ENCODE data around the gene TMEM184B. TPM values are rescaled to one million over a fixed set of nuclear protein-coding genes. Genes with fewer than 3 reads are reported as not detected.

TMEM184B gene
- total RNA-seq, 1 donor from 2014 or later = 26.5 TPM

GRCh38 chr22:38189104-38189503 lies 83.7 kb downstream of the TMEM184B start:
- Histone ChIP-seq H3K27ac (no peak overlapping the region), H3K79me2 (ENCODE audit: low read depth) (no peaks in the 10 kb centered on the region), H3K9me3 (ENCODE audit: low read depth) (no peaks in the 10 kb centered on the region), H3K4me3 (no peak overlapping the region), H3F3A (ENCODE audit: low read depth) (no peaks in the 10 kb centered on the region), H3K36me3 (no peaks in the 10 kb centered on the region), H4K20me1 (ENCODE audit: low read depth) (no peaks in the 10 kb centered on the region), H3K27me3 (no peaks in the 10 kb centered on the region), H3K9ac (no peak overlapping the region), H3K4me2 (no peak overlapping the region), H2AFZ (replicated peaks) (no peak overlapping the region), H3K4me1 (peaks cover 6% of the 10 kb centered on the region)
- Mint-ChIP-seq H3K9me3 (no peaks in the 10 kb centered on the region), H3K4me3 (no peak overlapping the region), H3K27me3 (ENCODE audit: insufficient read depth, low read depth) (peaks cover 4% of the 10 kb centered on the region), H3K4me1 (peaks cover 18% of the 10 kb centered on the region), H3K27ac (no peak overlapping the region), H3K36me3 (no peaks in the 10 kb centered on the region)
- DNase-seq (ENCODE audit: low spot score) = no peak
- TF ChIP-seq EZH2 (IDR thresholded peaks at IDR 0.05) (no peak), EZH2phosphoT487 (IDR thresholded peaks at IDR 0.05) (no peak)
- TF ChIP-seq, protein P1, sequence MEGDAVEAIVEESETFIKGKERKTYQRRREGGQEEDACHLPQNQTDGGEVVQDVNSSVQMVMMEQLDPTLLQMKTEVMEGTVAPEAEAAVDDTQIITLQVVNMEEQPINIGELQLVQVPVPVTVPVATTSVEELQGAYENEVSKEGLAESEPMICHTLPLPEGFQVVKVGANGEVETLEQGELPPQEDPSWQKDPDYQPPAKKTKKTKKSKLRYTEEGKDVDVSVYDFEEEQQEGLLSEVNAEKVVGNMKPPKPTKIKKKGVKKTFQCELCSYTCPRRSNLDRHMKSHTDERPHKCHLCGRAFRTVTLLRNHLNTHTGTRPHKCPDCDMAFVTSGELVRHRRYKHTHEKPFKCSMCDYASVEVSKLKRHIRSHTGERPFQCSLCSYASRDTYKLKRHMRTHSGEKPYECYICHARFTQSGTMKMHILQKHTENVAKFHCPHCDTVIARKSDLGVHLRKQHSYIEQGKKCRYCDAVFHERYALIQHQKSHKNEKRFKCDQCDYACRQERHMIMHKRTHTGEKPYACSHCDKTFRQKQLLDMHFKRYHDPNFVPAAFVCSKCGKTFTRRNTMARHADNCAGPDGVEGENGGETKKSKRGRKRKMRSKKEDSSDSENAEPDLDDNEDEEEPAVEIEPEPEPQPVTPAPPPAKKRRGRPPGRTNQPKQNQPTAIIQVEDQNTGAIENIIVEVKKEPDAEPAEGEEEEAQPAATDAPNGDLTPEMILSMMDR (IDR thresholded peaks at IDR 0.05) = no peak

DNA sequence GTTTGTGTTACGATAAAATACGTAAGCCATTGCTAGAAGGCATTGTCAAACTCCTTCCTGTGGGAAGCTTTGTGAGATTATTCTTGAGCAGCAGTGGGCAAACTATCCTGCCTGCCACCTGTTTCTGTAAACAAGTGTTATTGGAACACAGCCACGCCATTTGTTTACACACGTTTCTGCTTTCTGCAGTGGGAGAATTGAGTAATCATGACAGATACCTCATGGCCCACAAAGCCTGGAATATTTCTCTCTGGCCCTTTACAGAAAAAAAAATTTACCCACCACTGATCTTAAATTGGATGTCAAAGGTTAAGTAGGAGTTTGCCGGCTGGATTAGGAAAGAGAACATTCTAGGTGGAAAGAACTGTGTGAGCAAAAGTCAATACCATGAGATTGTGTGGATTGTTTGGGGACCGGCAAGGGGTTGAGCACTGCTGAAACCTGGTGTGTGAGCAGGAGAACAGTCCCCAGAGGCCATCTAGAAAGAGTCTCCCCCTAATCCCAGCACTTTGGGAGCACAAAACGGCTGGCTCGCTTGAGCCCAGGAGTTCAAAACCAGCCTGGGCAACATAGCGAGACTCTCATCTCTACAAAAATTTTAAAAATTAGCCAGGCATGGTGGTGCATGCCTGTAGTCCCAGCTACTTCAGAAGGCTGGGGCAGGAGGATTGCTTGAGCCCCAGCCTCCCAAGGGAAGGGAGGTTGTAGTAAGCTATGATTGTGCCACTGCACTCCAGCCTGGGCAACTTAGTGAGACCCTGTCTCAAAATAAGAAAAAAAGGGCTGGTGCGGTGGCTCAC lies 85.2 kb downstream of the TMEM184B start:
- Histone ChIP-seq H3K27ac (no peak overlapping the region), H3K36me3 (no peaks in the 10 kb centered on the region), H3K27me3 (no peaks in the 10 kb centered on the region), H3K9me3 (ENCODE audit: low read depth) (no peaks in the 10 kb centered on the region), H3K4me2 (no peak overlapping the region), H3F3A (ENCODE audit: low read depth) (no peaks in the 10 kb centered on the region), H3K9ac (no peak overlapping the region), H3K4me3 (no peak overlapping the region), H2AFZ (replicated peaks) (no peak overlapping the region), H3K79me2 (ENCODE audit: low read depth) (no peaks in the 10 kb centered on the region), H3K4me1 (peaks cover 6% of the 10 kb centered on the region), H4K20me1 (ENCODE audit: low read depth) (no peaks in the 10 kb centered on the region)
- H3K27me3 Mint-ChIP-seq (ENCODE audit: insufficient read depth, low read depth) = peaks cover 4% of the 10 kb centered on the region
- H3K9me3 Mint-ChIP-seq = no peaks in the 10 kb centered on the region
- DNase-seq (ENCODE audit: low spot score) = no peak
- H3K36me3 Mint-ChIP-seq = no peaks in the 10 kb centered on the region
- H3K4me3 Mint-ChIP-seq = no peak overlapping the region
- no peak overlapping the region for H3K27ac Mint-ChIP-seq
- peaks cover 18% of the 10 kb centered on the region for H3K4me1 Mint-ChIP-seq
- TF ChIP-seq EZH2phosphoT487 (IDR thresholded peaks at IDR 0.05) (no peak), EZH2 (IDR thresholded peaks at IDR 0.05) (no peak)
- TF ChIP-seq, protein P1 (IDR thresholded peaks at IDR 0.05) = no peak

DNA sequence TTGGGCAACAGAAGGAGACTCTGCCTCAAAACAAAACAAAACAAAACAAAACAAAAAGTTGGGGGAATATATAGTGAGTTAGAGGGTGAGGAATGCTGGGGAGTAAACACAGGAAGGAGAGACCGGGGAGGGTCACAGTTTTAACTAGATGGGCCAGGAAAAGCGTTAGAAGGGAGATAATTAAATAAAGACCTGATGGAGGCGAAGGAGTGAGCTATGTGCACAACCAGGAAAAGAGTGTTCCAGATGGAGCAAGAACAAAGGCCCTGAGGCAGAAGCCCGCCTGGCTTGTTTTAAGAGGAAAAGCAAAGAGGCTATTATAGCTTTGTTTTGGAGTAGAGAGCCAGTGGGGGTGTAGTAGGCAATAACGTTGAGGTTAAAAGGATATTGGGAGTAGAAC lies 86.4 kb downstream of the TMEM184B start:
- TF ChIP-seq EZH2 (IDR thresholded peaks at IDR 0.05) = no peak
- TF ChIP-seq, protein P1 (IDR thresholded peaks at IDR 0.05) = no peak
- TF ChIP-seq EZH2phosphoT487 (IDR thresholded peaks at IDR 0.05) = no peak
- H3K4me3 Mint-ChIP-seq = no peak overlapping the region

More for the DNA sequence above, 86.4 kb downstream of the TMEM184B start:
- Mint-ChIP-seq H3K36me3 (no peaks in the 10 kb centered on the region), H3K27me3 (ENCODE audit: insufficient read depth, low read depth) (peaks cover 5% of the 10 kb centered on the region), H3K4me1 (peaks cover 18% of the 10 kb centered on the region), H3K9me3 (no peaks in the 10 kb centered on the region), H3K27ac (no peak overlapping the region)
- no peaks in the 10 kb centered on the region for H3F3A ChIP-seq (ENCODE audit: low read depth)
- no peak overlapping the region for H3K27ac ChIP-seq
- no peak overlapping the region for H2AFZ ChIP-seq (replicated peaks)
- DNase-seq (ENCODE audit: low spot score) = no peak
- H3K9ac ChIP-seq = no peak overlapping the region
- H3K4me2 ChIP-seq = no peak overlapping the region
- no peaks in the 10 kb centered on the region for H3K79me2 ChIP-seq (ENCODE audit: low read depth)
- peaks cover 6% of the 10 kb centered on the region for H3K4me1 ChIP-seq
- no peaks in the 10 kb centered on the region for H3K27me3 ChIP-seq
- no peaks in the 10 kb centered on the region for H4K20me1 ChIP-seq (ENCODE audit: low read depth)
- no peaks in the 10 kb centered on the region for H3K9me3 ChIP-seq (ENCODE audit: low read depth)
- H3K4me3 ChIP-seq = no peak overlapping the region
- no peaks in the 10 kb centered on the region for H3K36me3 ChIP-seq
